ENCODE measurements around the gene MSTN.
"Not testable (repeated sequence)": the region's sequence is repeated elsewhere in the genome, so short reads cannot be mapped to it uniquely, and the experiment has no call there.

MSTN gene

DNA sequence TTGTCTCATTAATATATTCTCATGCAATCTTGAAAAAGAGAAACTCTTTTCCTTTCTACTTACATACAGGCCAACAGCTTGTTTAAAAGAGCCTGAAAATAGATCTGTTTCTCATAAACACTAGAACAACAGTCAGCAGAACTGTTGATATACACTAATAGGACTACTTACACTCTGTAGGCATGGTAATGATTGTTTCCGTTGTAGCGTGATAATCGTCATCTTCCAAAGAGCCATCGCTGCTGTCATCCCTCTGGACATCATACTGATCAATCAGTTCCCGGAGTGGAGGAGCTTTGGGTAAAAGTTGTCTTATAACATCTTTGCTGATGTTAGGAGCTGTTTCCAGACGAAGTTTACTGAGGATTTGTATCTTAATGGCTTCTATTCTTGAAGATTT, 476 bp downstream of the MSTN start:
- no peak for DNase-seq

GRCh38 chr2:190060626-190061025, 1.9 kb downstream of the MSTN start:
- no peak for DNase-seq

GRCh38 chr2:190060019-190060418, 2.5 kb downstream of the MSTN start:
- DNase-seq, result no peak

GRCh38 chr2:190053426-190053825, 9.1 kb downstream of the MSTN start:
- no peak for DNase-seq

- no peak for DNase-seq
Measured at GRCh38 chr2:190052307-190052706, 10.2 kb downstream of the MSTN start.

DNA sequence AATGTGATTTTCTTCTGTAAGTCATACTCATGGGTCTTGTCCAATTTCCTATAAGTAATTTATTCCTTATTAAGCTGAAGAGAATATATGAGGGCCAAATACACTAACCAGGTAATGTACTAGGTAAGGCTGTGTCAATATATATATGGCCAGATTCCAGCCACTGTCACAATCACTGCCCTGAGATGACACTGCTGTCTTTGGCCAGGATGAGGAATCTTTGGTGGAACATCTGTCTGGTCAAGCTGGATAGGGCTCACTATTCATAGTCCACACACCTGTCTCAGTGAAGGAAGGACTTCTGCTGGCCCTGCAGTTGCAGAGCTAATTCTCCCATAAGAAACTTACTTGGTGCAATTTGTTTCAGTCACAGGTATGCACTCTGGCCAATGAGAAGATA, 11.3 kb downstream of the MSTN start:
- no peak for DNase-seq

DNA sequence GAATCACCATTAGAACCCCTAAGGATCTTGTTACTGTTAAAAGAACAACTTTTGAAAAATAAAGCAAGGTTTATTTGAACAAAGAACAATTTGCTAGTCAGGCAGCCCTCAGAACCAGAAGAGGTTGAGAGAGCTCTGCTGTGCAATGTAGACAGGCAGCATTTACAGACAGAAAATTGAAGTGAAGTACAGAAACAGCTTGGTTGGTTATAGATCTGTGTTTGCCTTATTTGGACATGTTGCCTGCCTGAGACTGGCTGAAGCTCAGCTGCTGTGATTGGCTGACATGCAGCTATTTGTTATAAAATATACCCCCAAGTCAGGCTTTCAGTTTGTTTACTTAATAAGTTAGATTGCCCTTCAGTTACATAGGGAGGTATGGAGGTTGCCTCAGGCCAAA, 12.5 kb downstream of the MSTN start:
- no peak for DNase-seq

DNA sequence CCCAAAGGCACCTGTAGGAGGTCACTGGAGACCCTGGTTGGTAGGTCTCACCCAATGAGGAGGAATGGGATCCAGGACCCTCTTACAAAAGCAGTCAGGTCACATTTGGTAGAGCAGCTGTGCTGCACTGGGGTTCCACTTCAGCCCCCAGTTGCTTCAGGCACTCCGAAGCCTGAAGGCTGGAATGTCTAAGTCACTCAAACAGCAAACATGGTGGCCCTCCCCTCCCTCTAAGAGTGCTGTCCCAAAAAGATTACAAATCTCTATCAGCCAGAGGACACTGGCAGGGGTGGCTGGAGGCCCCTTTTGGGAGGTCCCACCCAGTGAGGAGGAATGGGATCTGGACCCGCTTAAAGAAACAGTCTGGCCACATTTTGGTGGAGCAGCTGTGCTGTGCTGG, 17.7 kb downstream of the MSTN start:
- DNase-seq, result no peak

DNA sequence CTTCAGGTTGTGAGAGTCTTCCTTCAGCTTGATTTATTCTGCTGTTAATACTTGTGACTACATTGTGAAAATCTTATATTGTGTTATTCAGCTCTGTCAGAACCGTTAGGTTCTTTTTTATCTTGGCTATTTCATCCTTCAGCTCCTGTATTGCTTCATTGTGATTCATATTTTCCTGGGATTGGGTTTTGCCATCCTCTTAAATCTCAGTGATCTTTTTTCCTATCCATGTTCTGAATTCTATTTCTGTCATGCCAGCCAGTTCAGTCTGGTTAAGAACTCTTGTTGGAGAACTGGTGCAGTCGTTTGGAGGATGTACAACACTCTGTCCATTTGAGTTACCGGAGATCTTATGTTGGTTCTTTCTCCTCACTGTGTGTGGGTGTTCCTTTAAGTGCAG, 19.1 kb downstream of the MSTN start:
- DNase-seq, result no peak

DNA sequence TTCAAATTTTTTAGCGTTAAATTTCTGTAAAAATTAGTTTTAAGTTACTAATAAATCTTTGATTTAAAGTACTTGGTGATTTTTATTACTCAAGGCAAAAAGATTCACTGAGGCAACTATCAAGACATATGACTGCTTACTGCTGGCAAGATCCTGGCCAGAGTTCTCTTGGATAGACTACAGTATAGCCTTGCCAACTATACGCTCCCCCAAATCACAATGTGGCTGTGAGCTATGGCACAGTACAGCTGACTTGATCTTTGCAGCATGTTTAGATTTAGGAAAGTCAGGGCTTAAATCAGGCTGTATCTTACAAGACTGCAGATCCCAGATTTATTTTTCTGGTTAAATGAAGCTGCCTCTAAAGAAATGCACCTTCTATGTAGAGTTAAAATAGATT, 26.5 kb downstream of the MSTN start:
- DNase-seq, result no peak

DNA sequence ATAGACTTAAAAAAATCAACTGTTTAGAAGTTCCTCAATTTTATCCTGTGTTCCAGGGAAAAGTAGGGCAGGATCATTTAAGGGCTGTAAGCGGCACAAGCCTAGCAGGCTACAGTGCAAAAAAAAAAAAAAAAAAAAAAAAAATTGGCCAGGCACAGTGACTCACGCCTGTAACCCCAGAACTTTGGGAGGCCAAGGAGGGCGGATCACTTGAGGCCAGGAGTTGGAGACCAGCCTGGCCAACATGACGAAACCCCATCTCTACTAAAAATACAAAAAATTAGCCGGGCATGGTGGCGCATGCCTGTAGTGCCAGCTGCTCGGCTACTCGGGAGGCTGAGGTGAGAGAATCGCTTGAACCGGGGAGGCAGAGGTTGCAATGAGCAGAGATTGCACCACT, 28.1 kb downstream of the MSTN start:
- not testable (repeated sequence) for DNase-seq

- no peak for DNase-seq
Measured at GRCh38 chr2:190031969-190032618, 30.4 kb downstream of the MSTN start.

DNA sequence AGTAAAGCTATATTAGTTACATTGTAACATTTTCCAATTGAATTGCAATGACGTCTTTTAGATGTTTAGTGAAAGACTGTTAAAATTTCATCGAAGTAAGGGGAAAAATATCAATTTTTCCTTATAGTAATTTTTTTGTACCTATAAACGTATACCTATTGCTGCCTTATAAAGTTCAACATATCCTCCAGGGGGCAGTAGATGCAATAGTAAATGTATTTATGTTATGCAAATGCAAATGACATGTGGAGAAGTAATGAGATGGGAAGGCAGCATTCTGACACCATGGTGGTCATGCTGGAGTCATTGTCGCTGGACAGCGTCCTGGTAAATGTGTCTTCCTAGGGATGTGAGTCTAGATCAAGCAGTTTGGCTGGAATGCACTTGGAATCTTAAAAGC, 38.7 kb downstream of the MSTN start:
- DNase-seq, result no peak

GRCh38 chr2:190020720-190021119, 41.8 kb downstream of the MSTN start:
- DNase-seq, result no peak

DNA sequence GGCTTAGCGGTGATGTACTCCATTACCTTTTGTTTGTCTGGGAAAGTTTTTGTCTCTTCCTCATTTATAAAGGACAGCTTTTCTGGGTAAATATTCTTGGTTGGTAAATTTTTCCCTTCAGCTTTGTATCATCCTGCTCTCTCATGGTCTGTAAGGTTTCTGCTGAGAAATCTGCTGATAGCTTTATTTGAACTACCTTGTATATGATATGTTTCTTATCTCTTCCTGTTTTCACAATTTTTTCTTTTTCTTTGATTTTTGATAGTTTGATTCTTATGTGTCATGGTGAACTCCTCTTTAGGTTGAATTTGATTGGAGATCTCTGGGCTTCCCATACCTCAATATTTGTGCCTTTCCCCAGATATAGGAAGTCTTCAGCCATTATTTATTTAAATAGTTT, 44.7 kb downstream of the MSTN start:
- no peak for DNase-seq

DNA sequence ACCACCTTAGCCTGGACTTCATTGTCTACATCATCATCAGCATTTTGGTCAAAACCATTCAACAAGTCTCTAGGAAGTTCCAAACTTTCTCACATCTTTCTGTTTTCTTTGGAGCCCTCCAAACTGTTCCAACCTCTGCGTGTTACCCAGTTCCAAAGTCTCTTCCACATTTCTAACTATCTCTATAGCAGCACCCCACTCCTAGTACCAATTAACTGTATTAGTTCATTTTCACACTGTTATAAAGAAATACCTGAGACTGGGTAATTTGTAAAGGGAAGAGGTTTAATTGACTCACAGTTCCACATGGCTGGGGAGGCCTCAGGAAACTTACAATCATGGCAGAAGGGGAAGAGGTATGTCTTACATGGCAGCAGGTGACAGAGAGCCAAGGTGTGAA, 46.6 kb downstream of the MSTN start:
- DNase-seq, result not testable (repeated sequence)
